ENCODE results near the gene GOLGA6L2.
"Not testable (repeated sequence)": the region's sequence is repeated elsewhere in the genome, so short reads cannot be mapped to it uniquely, and the experiment has no call there.

GOLGA6L2 gene

GRCh38 chr15:23447107-23447500, at the start of gene GOLGA6L2:
GOLGA6L2 (minus strand) TSS chr15:23447243; CDS start chr15:23447181, 62 bp downstream.
- no peak for DNase-seq

DNA sequence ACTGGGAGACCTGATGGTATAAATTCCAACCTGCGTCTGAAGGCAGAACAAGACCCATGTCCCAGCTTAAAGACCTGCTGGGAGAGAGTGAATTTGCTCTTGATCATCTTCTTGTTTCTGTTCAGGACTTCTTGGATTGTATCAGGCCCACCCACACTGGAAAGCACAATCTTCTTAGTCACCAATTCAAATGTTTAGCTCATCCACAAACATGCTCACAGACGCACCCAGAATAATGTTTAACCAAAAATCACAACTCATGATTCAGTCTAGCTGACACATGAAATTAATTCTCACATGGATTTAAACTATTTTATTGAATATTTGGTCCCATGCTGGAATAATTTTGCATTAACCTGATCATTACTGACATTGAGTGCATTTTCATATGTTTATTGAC, 37.8 kb upstream of the GOLGA6L2 start:
- no peak for DNase-seq

GRCh38 chr15:23483821-23484299, 36.8 kb upstream of the GOLGA6L2 start:
- DNase-seq, result no peak

DNA sequence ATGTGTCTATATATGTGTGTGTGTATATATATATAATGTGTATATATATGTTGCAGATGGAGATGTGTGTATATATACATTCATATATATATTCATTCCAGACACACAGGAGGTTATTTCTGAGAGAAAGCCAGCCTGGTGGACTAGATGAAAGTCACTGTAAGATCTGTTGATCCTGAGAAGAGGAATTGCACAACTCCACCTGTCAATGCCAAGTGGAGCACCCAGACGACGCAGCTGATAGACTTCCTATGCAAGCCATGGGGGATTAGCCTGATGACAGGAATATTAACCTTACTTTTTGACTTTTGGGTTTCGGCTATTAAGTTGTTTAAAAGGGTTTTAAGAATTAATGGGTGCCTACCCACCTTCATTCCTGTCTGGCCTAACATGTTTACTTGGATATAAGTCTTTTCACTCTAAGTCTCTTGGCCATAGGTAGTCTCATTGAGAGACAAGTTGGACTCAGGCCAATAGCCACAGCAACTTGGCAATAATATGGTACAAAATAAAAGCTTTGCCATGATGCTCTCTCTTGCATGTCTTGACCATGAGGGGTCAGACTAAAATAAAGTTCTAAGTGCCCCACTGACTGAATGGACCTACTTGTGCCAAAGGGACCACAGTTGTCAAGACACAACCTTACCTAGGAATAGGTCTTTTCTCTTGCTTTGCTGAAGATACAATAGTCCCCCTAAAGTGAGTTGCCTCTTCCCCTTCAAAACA, 35.9 kb upstream of the GOLGA6L2 start:
- DNase-seq, result no peak

DNA sequence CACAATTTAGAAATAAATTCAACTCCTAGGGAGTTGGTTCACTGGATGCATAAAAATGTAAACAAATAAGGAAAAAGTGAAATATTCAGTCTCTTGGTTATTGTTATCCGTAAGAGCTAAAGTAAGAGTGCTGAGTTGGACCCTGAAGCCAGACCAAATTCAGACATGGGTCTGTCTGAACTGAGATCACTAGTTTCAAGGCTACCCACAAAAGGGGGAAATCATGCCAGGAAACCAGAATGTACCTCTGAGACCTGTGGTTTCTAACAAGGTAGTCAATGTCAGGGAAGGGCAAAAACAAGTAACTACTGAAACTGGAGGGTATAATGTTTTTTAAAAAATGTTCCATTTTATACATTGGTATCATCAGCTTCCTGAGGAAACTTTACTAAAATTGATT, 35.2 kb upstream of the GOLGA6L2 start:
- DNase-seq, result no peak

GRCh38 chr15:23477920-23478319, 30.9 kb upstream of the GOLGA6L2 start:
- no peak for DNase-seq

GRCh38 chr15:23472678-23473077, 25.6 kb upstream of the GOLGA6L2 start:
- DNase-seq, result no peak

- no peak for DNase-seq
These were observed 25.0 kb upstream of the GOLGA6L2 start for GRCh38 chr15:23472033-23472432.

DNA sequence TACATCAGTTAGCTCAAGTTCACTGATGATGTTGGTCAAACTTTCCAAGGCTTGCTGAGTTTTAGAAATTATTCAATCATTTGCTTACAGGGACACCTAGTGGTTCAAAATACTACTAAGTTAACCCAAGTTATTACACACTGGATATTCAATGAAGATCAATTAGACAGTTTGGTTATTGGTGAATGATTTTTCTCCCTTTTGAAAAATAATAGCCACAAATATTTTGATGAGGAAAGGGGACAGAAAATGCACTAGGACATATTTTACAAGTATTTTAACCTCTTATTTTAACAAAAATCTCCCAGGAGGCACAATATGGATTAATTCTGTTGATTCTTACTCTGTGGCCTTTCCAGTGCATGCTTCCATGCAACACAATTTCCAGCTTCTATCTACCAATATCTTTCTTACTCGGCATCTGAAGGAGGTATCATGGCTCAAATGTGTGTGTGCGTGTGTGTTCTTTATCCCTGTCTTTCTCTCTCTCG, 20.1 kb upstream of the GOLGA6L2 start:
- no peak for DNase-seq

DNA sequence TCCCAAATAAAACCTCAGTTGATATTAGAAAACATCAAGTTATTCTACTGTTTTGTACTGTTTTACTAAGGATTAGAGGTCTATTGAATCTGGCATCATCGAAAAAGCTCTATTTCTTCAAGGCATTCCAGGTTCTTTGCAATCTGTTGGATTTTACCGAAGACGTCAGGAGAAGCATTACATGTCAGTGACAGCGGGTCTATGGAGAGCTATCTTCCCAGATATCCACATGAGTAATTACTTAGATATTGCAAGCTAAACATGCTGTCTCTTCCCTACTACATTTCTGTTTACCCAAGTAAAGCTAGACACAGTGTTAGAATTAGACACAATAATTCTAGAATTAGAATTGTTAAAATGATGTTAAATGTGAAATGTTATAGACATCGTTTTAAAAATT, 10.8 kb upstream of the GOLGA6L2 start:
- DNase-seq, result no peak

DNA sequence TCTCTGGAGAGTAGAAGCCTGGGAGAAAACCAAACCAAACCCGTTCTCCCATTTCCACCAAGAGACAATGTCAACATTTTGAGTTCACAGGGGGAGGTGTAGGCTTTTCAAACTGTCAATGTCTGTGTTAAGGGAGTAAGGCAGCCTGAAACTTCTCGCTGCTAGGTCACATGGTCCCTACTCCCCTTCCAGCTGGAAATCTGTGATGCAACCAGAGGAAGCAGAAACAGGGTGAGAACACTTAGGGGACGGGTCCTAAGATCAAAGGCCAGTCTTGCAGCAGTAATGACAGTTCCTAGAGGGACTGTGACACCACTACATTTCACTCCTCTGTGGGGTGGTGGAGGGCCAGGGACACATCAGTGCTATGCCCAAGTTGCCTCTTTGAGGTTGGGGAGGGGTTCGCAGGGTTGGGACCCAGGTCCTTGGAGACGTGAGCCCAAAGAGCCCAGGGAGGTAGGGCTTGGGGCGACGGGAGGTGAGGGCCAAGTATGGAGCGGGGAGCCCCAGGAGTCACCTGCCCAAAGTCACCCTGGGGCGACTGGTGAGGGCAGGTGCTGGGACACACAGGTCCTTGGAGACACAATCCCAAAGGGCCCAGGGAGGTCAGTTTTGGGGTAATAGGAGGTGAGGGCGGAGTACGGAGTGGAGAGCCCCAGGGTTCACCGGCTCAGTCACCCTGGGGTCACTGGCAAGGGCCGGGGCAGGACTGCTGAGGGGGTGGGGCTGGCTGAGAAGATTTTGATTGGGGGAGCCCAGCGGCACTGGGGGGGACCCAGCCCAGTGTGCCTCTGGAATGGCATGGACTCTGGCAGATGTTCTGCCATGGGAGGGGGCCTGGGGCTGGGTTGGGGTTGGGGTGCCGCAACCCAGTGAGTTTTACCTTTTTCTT, 582 bp downstream of the GOLGA6L2 start:
- DNase-seq, result no peak

DNA sequence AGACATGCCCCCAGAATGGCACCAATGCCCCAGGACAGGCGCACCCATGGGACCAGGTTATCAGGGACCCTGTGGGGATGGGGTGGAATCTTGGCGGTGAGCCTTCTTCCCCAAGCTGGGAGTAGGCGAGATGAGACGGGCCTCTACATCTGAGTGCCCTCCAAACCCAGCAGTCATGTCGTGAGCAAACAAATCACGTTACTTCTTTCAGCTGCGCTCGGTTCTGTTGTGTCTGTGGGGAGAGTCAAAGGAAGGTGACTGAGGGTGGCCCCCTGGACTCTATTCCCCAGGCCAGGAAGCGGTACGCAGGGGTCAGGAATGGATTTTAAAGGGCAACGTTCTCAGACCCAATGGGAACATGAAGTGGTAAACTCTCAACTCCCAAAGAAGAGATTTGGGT, 2.8 kb downstream of the GOLGA6L2 start:
- no peak for DNase-seq

- DNase-seq, result no peak
These were observed 5.8 kb downstream of the GOLGA6L2 start for GRCh38 chr15:23441204-23441603.

DNA sequence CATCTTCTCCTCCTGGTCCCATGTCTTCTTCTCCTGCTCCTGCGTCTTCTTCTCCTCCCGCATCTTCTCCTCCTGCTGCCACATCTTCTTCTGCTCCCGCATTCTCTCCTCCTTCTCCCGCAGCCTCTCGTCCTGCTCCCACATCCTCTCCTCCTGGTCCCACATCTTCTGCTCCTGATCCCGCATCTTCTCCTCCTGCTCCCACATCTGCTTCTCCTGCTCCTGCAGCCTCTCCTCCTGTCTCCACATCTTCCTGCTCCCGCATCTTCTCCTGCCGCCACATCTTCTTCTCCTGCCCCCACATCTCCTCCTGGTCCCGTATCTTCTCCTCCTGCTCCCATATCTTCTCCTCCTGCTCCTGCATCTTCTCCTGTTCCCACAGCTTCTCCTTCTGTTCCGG, 6.4 kb downstream of the GOLGA6L2 start:
- no peak for DNase-seq

DNA sequence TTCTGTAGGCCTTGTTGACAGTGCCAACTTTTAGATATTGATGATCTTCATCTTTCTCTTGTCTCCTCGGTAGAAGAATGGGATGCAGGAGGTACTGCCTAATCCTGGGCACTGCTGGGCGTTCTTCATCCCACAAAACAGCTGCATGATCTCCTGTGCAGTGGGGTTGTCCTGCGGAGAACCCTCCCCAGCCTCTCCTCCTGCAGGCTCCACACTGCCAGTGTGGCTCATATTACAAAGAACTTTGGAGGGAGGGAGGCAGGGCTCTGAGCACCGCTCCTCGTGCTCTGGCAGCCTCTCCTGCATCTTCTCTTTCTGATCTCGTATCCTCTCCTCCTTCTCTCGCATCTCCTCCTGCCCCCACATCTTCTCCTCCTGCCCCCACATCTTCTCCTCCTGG, 7.5 kb downstream of the GOLGA6L2 start:
- DNase-seq, result no peak

DNA sequence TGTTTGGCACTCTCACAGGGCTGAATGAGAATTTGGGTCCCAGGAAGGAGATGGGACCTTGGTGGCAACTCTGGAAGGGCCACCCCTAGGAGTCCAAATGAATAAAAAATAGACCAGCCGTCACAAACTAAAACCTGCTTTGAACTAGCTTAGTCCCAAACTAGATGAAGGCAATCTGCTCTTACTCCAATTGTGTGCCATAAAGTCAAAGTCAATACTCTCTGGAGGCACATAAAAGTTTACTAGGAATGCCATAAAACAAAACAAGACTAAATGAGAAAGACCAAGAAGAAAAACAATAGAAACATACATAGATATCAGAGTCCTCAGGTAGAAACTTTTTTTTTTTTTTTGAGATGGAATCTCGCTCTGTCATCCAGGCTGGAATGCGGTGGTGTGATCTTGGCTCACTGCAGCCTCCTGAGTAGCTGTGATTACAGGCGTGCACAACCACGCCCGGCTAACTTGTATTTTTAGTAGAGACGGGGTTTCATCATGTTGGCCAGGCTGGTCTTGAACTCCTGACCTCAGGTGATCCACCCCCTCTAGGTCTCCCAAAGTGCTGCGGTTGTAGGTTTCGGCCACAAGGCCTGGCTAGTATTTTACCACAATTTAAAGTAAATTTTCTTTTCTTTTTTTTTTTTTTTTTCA, 8.1 kb downstream of the GOLGA6L2 start:
- no peak for DNase-seq

DNA sequence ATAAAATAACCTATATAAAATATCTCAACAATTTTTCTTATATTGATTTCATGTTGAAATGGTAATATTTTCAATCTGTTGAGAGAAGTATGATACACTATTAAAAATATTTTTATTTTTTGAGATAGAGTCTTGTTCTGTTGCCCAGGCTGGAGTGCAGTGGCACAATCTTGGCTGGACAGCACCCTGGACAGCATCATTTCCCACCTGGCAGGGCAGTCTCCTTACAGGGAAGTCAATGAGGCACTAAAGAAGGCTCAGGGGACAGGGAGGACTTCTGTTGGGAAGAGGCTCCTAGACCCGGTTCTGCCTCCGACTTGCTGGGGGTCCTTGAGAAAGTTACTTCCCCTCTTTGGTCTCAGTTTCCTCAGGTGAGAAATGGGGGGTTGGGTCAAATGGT, 9.4 kb downstream of the GOLGA6L2 start:
- DNase-seq, result no peak

GRCh38 chr15:23437146-23437545, 9.9 kb downstream of the GOLGA6L2 start:
- no peak for DNase-seq

- DNase-seq, result no peak
These were observed 10.6 kb downstream of the GOLGA6L2 start for GRCh38 chr15:23436421-23436820.

DNA sequence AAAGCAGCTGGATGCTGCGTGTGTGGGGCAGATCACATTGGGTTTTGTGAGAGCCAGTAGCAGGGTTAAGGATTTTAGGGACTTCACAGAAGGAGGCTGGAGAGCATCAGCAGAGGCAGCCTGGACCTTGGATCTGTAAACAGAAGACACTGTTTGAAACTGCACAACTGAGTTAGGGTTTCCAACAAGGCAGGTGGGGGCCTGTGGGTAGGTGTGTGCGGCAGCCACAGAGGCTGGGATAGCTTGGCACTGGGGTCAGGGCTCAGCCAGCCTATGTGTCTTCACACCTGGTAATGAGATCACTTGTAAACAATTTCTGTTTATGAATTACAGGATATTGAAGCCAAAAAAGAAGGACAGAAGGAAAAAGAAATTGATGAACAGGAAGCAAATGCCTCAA, 12.3 kb downstream of the GOLGA6L2 start:
- not testable (repeated sequence) for DNase-seq

DNA sequence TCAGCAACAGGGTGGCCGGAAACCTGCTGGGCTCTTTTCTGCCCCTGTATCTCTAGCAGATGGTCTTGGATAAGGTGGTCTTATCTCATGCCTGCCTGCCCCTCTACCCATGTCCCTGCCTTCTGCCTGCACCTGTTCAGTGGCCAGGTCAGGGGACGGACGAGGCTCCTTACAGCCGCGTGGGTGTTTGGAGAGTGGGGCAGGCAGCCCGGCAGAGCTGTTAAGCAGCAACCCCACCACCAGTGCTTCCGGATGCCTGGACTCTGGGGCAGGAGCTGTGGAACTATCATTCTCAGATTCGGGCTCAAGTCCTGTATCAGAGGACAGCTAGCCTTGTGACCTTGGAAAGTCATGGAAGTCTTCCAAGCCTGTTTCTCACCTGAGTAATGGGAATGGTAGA, 21.7 kb downstream of the GOLGA6L2 start:
- not testable (repeated sequence) for DNase-seq

DNA sequence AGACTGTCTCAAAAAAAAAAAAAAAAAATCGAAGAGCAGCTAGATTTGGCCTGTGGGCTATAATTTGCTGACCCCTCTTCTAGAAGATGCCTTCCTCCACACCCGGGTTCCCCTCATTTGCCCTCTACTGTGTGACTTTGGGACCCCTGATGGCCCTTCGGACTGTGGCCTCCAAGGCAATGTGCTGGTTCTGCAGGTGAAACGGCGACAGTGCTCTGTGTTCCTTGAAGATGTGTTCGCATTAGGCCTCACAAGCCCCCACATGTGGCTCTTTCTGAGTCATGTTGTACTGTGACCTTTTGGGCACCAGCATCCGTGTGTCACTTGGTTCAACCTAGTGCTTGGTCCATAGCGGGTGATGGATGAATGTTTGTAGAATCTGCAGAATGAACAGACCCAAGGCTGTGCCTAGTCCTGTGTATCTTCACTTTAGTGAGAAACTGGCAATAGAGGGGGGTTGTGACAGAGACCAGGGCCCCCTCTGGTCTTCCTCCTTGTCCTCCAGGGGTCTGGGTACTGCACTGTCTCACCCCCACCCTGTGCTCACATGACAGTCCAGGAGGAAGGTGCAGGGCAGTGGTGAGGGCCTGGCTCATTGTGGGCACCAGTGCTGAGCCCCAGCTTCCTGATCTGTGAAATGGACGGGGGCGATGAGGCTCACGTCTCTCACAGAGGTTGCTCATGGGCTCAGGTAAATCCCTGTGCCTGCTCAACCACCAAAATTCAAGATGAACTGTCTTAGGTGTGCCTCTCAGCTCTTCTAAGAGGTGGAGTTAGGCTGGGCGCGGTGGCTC, 22.7 kb downstream of the GOLGA6L2 start:
- no peak for DNase-seq
